GM23338 (cell line): ENCODE data around the gene CERT1. TPM values are rescaled to one million over a fixed set of nuclear protein-coding genes. Genes with fewer than 3 reads are reported as not detected.

Experiments
- ATAC-seq: fragments of 200-7000 bp; cut with Tn5 transposase; 3 replicates; pipeline ENCODE4 v1.9.1; 2020
- DNase-seq: peaks from one replicate; pipeline ENCODE4 v3.0.0-alpha.2; 2015; ENCODE audit warnings: low spot score
- H2AFZ ChIP-seq: fragments of 200-600 bp; sonication (generic); 2 replicates; pipeline ENCODE4 v1.8.0; 2016; ENCODE audit warnings: antibody characterized with exemption, mild to moderate bottlenecking, moderate library complexity
- H3F3A ChIP-seq: fragments of 200-600 bp; sonication (generic); replicated peaks from 2 replicates; pipeline ENCODE4 v1.8.0; 2017; ENCODE audit warnings: antibody characterized with exemption, mixed run types, low read depth
- H3K27ac ChIP-seq: fragments of 200-600 bp; sonication (generic); 2 replicates; pipeline ENCODE4 v1.6.1; 2016; ENCODE audit warnings: low read depth
- H3K27me3 ChIP-seq: fragments of 200-600 bp; sonication (generic); 2 replicates; pipeline ENCODE4 v1.8.0; 2016; ENCODE audit warnings: mild to moderate bottlenecking, mixed run types, moderate library complexity; ENCODE audit not compliant: insufficient read depth
- H3K36me3 ChIP-seq: fragments of 200-600 bp; sonication (generic); 2 replicates; pipeline ENCODE4 v1.8.0; 2016; ENCODE audit warnings: mild to moderate bottlenecking; ENCODE audit not compliant: insufficient read depth
- H3K4me1 ChIP-seq: fragments of 200-600 bp; sonication (generic); 2 replicates; pipeline ENCODE4 v1.8.0; 2016; ENCODE audit warnings: mild to moderate bottlenecking, moderate library complexity; ENCODE audit not compliant: insufficient read depth
- H3K4me2 ChIP-seq: fragments of 200-600 bp; sonication (generic); 2 replicates; pipeline ENCODE4 v1.7.1; 2017; ENCODE audit warnings: mixed run types
- H3K4me3 ChIP-seq: fragments of 200-600 bp; sonication (generic); 2 replicates; pipeline ENCODE4 v1.6.1; 2016; ENCODE audit warnings: mixed run types
- H3K79me2 ChIP-seq: fragments of 200-600 bp; sonication (generic); replicated peaks from 2 replicates; pipeline ENCODE4 v1.8.0; 2017; ENCODE audit warnings: mild to moderate bottlenecking; ENCODE audit not compliant: insufficient read depth
- H3K9me2 ChIP-seq: fragments of 200-600 bp; sonication (generic); 2 replicates; pipeline ENCODE4 v1.8.0; 2017; ENCODE audit not compliant: insufficient read depth
- H4K20me1 ChIP-seq: fragments of 200-600 bp; sonication (generic); replicated peaks from 2 replicates; pipeline ENCODE4 v1.8.0; 2017; ENCODE audit warnings: mild to moderate bottlenecking; ENCODE audit not compliant: insufficient read depth
- H3K27ac Mint-ChIP-seq: 2 replicates; pipeline ENCODE4 v1.8.0; 2020; ENCODE audit warnings: inconsistent platforms, mild to moderate bottlenecking, moderate library complexity, mixed read lengths
- H3K27me3 Mint-ChIP-seq: 3 replicates; pipeline ENCODE4 v1.8.0; 2022; ENCODE audit warnings: low read depth, mild to moderate bottlenecking, moderate library complexity, mixed read lengths, inconsistent platforms; ENCODE audit not compliant: insufficient read depth, poor library complexity
- H3K36me3 Mint-ChIP-seq: 3 replicates; pipeline ENCODE4 v1.8.0; 2021; ENCODE audit warnings: low read depth, mild to moderate bottlenecking, inconsistent platforms, moderate library complexity, mixed read lengths
- H3K4me1 Mint-ChIP-seq: 3 replicates; pipeline ENCODE4 v1.8.0; 2020; ENCODE audit warnings: mild to moderate bottlenecking, inconsistent platforms, mixed read lengths
- H3K4me3 Mint-ChIP-seq: 3 replicates; pipeline ENCODE4 v1.8.0; 2021; ENCODE audit warnings: moderate library complexity, mild to moderate bottlenecking, inconsistent platforms, mixed read lengths
- H3K9me3 Mint-ChIP-seq: 3 replicates; pipeline ENCODE4 v1.8.0; 2020; ENCODE audit warnings: moderate library complexity, mild to moderate bottlenecking, inconsistent platforms, mixed read lengths
- CREB1 ChIP-seq: fragments of 250-450 bp; sonication (Bioruptor Pico); IDR thresholded peaks from 2 replicates; pipeline ENCODE4 v1.5.0; 2020; ENCODE audit warnings: low read depth, mild to moderate bottlenecking, moderate library complexity
- EZH2 ChIP-seq: fragments of 200-600 bp; sonication (generic); IDR thresholded peaks from one replicate; pipeline ENCODE4 v1.8.0; 2017; ENCODE audit warnings: antibody characterized with exemption, mild to moderate bottlenecking, low read depth; ENCODE audit not compliant: unreplicated experiment
- EZH2phosphoT487 ChIP-seq: fragments of 200-600 bp; sonication (generic); IDR thresholded peaks from one replicate; pipeline ENCODE4 v1.8.1; 2018; ENCODE audit warnings: antibody characterized with exemption; ENCODE audit not compliant: unreplicated experiment
- JUNB ChIP-seq: IDR thresholded peaks from one replicate; pipeline ENCODE4 v1.6.1; 2016; ENCODE audit warnings: antibody characterized with exemption; ENCODE audit not compliant: unreplicated experiment
- NANOG ChIP-seq: IDR thresholded peaks from 2 replicates; pipeline ENCODE4 v1.6.1; 2016; ENCODE audit warnings: antibody characterized with exemption, borderline replicate concordance
- POLR2AphosphoS5 ChIP-seq: IDR thresholded peaks from 2 replicates; pipeline ENCODE4 v1.6.1; 2016; ENCODE audit warnings: antibody characterized with exemption, low read depth
- STAT1 ChIP-seq: IDR thresholded peaks from one replicate; pipeline ENCODE4 v1.6.1; 2016; ENCODE audit warnings: antibody characterized with exemption; ENCODE audit not compliant: unreplicated experiment
- ZNF114 ChIP-seq: fragments of 250-450 bp; sonication (Bioruptor Pico); IDR thresholded peaks from 2 replicates; pipeline ENCODE4 v1.5.0; 2020; ENCODE audit warnings: mild to moderate bottlenecking, moderate library complexity
- ZNF331 ChIP-seq: fragments of 250-450 bp; sonication (Bioruptor Pico); IDR thresholded peaks from 2 replicates; pipeline ENCODE4 v1.5.0; 2020; ENCODE audit warnings: low read depth, mild to moderate bottlenecking, moderate library complexity
- ZNF462 ChIP-seq: fragments of 250-450 bp; sonication (Bioruptor Pico); IDR thresholded peaks from 2 replicates; pipeline ENCODE4 v1.5.0; 2020; ENCODE audit warnings: mild to moderate bottlenecking, moderate library complexity
- polyA plus RNA-seq: library from polyadenylated mRNA; unstranded; fragments of >200 nt; fragmentation: Nextera tagmentation; extraction: Ambion mirVana; gene quantifications from 2 replicates; pipeline ENCODE4 v1.2.1, GENCODE V29; 2016
- total RNA-seq: library from RNA; depleted of rRNA; stranded (reverse); fragments of >200 nt; shearing (Covaris generic); gene quantifications from 2 replicates; pipeline ENCODE4 v1.2.3, GENCODE V29; 2014
- TF ChIP-seq, protein P1 (sequence below): IDR thresholded peaks from 2 replicates; pipeline ENCODE4 v1.6.1; 2016; ENCODE audit warnings: antibody characterized with exemption
- TF ChIP-seq, protein P2 (sequence below), 2 experiments: fragments of 200-600 bp in 1 of 2; sonication (generic) in 1 of 2; conservative IDR thresholded peaks; 2 replicates each; pipeline versions ENCODE4 v1.5.1 to v1.6.1; 2016 to 2017; ENCODE audit warnings: antibody characterized with exemption in 2 of 2, low read depth in 2 of 2, mild to moderate bottlenecking in 2 of 2, moderate library complexity in 1 of 2
- TF ChIP-seq, protein P3 (sequence below): IDR thresholded peaks from one replicate; pipeline ENCODE4 v1.6.1; 2018; ENCODE audit warnings: antibody characterized with exemption; ENCODE audit not compliant: unreplicated experiment

The CERT1 gene
- total and polyA plus RNA-seq, 2 experiments from 2014 or later: 36.5 to 40.7 TPM

DNA sequence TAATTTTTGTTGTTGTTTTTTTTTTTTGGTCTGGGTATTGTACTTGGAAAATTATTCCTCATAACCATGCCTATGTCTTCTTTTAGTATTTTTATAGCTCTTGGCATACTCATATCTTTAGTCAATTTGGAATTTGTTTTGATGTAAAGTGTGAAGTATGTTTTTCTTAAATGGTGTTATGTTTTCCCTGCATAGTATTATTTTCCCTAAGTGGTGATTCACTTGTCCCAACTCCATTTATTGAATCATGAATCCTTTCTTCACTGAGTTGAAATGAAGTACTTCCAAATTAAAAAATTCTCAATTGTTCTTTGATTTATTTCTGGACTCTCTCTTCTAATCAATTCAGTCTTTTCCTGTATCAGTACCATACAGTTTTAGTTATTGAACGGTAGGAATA is 46.8 kb upstream of the CERT1 start:
- no peaks in the 10 kb centered on the region for H4K20me1 ChIP-seq
- Mint-ChIP-seq H3K4me1 (peaks cover 2% of the 10 kb centered on the region; the same call in 1 of the 3 replicates), H3K27me3 (no peaks in the 10 kb centered on the region), H3K36me3 (peaks cover 15% of the 10 kb centered on the region; the same call in 2 of the 3 replicates), H3K27ac (no peak overlapping the region), H3K9me3 (peaks cover 5% of the 10 kb centered on the region; the same call in 2 of the 3 replicates), H3K4me3 (no peak overlapping the region)
- no peak overlapping the region for H3K4me2 ChIP-seq
- H3K27me3 ChIP-seq: no peaks in the 10 kb centered on the region
- DNase-seq: no peak
- ATAC-seq: no peak
- no peak overlapping the region for H3K4me3 ChIP-seq
- no peak overlapping the region for H3K27ac ChIP-seq
- no peaks in the 10 kb centered on the region for H3F3A ChIP-seq
- no peak for TF ChIP-seq ZNF331
- no peak for TF ChIP-seq NANOG
- TF ChIP-seq POLR2AphosphoS5: no peak
- TF ChIP-seq, protein P1, sequence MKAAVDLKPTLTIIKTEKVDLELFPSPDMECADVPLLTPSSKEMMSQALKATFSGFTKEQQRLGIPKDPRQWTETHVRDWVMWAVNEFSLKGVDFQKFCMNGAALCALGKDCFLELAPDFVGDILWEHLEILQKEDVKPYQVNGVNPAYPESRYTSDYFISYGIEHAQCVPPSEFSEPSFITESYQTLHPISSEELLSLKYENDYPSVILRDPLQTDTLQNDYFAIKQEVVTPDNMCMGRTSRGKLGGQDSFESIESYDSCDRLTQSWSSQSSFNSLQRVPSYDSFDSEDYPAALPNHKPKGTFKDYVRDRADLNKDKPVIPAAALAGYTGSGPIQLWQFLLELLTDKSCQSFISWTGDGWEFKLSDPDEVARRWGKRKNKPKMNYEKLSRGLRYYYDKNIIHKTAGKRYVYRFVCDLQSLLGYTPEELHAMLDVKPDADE: no peak
- TF ChIP-seq, protein P2, sequence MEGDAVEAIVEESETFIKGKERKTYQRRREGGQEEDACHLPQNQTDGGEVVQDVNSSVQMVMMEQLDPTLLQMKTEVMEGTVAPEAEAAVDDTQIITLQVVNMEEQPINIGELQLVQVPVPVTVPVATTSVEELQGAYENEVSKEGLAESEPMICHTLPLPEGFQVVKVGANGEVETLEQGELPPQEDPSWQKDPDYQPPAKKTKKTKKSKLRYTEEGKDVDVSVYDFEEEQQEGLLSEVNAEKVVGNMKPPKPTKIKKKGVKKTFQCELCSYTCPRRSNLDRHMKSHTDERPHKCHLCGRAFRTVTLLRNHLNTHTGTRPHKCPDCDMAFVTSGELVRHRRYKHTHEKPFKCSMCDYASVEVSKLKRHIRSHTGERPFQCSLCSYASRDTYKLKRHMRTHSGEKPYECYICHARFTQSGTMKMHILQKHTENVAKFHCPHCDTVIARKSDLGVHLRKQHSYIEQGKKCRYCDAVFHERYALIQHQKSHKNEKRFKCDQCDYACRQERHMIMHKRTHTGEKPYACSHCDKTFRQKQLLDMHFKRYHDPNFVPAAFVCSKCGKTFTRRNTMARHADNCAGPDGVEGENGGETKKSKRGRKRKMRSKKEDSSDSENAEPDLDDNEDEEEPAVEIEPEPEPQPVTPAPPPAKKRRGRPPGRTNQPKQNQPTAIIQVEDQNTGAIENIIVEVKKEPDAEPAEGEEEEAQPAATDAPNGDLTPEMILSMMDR (conservative IDR thresholded peaks at IDR 0.05; ENCODE audit: low read depth in 2 of 2): no peak
- TF ChIP-seq STAT1: no peak
- no peak for TF ChIP-seq CREB1 (CRISPR knock-in tag)
- no peak for TF ChIP-seq ZNF462
- TF ChIP-seq JUNB: no peak
- TF ChIP-seq EZH2: no peak
- TF ChIP-seq EZH2phosphoT487: no peak
- TF ChIP-seq ZNF114 (CRISPR knock-in tag): no peak
- TF ChIP-seq, protein P3, sequence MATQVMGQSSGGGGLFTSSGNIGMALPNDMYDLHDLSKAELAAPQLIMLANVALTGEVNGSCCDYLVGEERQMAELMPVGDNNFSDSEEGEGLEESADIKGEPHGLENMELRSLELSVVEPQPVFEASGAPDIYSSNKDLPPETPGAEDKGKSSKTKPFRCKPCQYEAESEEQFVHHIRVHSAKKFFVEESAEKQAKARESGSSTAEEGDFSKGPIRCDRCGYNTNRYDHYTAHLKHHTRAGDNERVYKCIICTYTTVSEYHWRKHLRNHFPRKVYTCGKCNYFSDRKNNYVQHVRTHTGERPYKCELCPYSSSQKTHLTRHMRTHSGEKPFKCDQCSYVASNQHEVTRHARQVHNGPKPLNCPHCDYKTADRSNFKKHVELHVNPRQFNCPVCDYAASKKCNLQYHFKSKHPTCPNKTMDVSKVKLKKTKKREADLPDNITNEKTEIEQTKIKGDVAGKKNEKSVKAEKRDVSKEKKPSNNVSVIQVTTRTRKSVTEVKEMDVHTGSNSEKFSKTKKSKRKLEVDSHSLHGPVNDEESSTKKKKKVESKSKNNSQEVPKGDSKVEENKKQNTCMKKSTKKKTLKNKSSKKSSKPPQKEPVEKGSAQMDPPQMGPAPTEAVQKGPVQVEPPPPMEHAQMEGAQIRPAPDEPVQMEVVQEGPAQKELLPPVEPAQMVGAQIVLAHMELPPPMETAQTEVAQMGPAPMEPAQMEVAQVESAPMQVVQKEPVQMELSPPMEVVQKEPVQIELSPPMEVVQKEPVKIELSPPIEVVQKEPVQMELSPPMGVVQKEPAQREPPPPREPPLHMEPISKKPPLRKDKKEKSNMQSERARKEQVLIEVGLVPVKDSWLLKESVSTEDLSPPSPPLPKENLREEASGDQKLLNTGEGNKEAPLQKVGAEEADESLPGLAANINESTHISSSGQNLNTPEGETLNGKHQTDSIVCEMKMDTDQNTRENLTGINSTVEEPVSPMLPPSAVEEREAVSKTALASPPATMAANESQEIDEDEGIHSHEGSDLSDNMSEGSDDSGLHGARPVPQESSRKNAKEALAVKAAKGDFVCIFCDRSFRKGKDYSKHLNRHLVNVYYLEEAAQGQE: no peak
- no peaks in the 10 kb centered on the region for H3K9me2 ChIP-seq
- H3K4me1 ChIP-seq: no peaks in the 10 kb centered on the region
- no peaks in the 10 kb centered on the region for H3K36me3 ChIP-seq
- H3K79me2 ChIP-seq: peaks cover 4% of the 10 kb centered on the region
- no peak overlapping the region for H2AFZ ChIP-seq
